ENCODE measurements around the gene TASL.

The TASL gene

DNA sequence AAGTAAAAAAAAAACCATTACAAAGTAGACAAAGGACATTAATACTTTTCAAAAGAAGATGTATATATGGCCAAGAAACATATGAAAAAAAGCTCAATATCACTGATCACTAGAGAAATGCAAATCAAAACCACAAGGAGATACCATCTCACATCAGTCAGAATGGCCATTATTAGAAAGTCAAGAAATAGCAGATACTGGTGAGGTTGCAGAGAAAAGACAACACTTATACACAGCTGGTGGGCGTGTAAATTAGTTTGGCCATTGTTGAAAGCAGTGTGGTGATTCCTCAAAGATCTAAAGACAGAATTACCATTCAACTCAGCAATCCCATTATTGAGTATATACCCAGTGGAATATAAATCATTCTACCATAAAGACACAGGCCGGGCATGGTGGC, 39.3 kb downstream of the TASL start:
- TF ChIP-seq, protein P1, sequence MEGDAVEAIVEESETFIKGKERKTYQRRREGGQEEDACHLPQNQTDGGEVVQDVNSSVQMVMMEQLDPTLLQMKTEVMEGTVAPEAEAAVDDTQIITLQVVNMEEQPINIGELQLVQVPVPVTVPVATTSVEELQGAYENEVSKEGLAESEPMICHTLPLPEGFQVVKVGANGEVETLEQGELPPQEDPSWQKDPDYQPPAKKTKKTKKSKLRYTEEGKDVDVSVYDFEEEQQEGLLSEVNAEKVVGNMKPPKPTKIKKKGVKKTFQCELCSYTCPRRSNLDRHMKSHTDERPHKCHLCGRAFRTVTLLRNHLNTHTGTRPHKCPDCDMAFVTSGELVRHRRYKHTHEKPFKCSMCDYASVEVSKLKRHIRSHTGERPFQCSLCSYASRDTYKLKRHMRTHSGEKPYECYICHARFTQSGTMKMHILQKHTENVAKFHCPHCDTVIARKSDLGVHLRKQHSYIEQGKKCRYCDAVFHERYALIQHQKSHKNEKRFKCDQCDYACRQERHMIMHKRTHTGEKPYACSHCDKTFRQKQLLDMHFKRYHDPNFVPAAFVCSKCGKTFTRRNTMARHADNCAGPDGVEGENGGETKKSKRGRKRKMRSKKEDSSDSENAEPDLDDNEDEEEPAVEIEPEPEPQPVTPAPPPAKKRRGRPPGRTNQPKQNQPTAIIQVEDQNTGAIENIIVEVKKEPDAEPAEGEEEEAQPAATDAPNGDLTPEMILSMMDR (IDR thresholded peaks at IDR 0.05; ENCODE audit: low read depth, low read length), result no peak
- H3K4me3 ChIP-seq (ENCODE audit: low read depth, low read length), result no peak overlapping the region

- TF ChIP-seq, protein P1 (IDR thresholded peaks at IDR 0.05; ENCODE audit: low read depth, low read length), result no peak
- no peak overlapping the region for H3K4me3 ChIP-seq (ENCODE audit: low read depth, low read length)
Observed at GRCh38 chrX:30533835-30534234, 43.7 kb downstream of the TASL start.

DNA sequence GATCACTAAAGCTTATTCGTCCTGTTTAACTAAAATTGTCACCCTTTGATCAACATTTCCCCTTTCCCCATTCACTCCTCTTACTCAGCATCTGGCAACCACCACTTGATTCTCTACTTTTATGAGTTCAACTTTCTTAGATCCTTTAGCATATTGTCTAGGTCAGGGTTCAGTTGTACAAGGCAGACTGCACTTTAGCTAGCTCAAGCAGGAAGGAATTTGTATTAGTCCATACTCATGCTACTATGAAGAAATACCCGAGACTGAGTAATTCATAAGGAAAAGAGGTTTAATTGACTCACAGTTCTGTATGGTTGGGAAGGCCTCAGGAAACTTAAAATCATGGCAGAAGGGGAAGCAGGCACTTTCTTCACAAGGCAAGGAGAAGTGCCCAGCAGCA, 44.3 kb downstream of the TASL start:
- H3K4me3 ChIP-seq (ENCODE audit: low read depth, low read length), result no peak overlapping the region
- TF ChIP-seq, protein P1 (IDR thresholded peaks at IDR 0.05; ENCODE audit: low read depth, low read length), result no peak

DNA sequence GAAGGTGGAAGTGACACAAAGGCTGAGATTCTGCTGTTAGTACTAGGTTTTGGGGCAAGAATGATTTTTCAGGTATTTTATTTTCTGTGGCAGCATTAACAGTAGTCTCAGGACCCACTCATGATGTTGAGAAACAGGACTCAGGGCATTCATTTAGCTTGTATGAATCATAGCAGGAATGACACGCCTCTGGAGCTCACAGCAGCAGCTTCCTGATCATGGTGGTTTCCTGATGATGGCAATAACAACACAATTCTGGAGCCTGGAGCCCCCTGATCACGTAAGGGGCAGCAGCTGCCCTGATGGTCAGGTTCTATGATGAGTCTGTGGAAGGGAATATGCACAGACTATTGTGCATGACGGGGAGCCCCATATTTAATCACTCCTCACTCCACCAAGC, 47.0 kb downstream of the TASL start:
- H3K4me3 ChIP-seq (ENCODE audit: low read depth, low read length), result no peak overlapping the region
- TF ChIP-seq, protein P1 (IDR thresholded peaks at IDR 0.05; ENCODE audit: low read depth, low read length), result no peak

GRCh38 chrX:30525732-30526131, 51.8 kb downstream of the TASL start:
- H3K4me3 ChIP-seq (ENCODE audit: low read depth, low read length), result no peak overlapping the region
- TF ChIP-seq, protein P1 (IDR thresholded peaks at IDR 0.05; ENCODE audit: low read depth, low read length), result no peak

DNA sequence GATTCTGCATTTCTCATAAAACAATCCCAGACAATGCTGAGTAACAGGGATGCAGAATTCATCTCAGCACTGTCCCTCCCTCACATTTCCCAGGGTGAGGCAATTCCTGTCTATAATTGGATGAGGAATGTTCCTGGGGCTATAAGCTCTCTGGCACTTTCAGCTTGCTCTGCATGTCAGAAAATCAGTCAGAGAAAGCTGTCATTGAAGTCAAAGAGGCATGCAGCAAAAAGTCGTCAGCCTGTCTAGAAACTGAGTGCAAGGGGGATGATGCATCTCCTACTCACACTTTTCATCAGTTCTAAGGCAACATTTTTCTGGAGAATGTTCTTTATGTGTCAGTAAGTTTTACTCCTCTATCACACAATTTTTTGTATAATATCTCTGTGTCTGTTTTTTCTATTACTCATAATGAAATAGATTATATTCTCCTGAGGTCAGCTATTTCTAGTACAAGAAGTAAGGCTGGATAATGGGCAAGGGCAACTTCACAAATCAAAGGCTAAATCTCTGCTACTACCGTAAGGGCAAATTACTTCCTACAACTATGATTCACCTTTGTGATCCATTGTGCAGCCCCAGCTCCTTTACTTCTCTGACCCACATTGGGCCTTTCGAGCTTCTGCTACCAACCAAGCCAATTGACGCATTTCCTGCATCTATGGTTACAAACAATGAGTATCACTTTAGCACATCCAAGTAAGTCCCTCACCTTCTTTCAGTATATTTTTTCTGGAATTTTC, 56.0 kb downstream of the TASL start:
- no peak overlapping the region for H3K4me3 ChIP-seq (ENCODE audit: low read depth, low read length)
- TF ChIP-seq, protein P1 (IDR thresholded peaks at IDR 0.05; ENCODE audit: low read depth, low read length), result no peak

GRCh38 chrX:30513284-30513683, 64.3 kb downstream of the TASL start:
- TF ChIP-seq, protein P1 (IDR thresholded peaks at IDR 0.05; ENCODE audit: low read depth, low read length), result peak; percentile 25; the same call in 1 of the 2 replicates
- H3K4me3 ChIP-seq (ENCODE audit: low read depth, low read length), result no peak overlapping the region
